HG03442 (cell line): Measurements from ENCODE around the gene RNLS.

Experiments used
- ATAC-seq: cut with Tn5 transposase; IDR thresholded peaks from one replicate; pipeline ENCODE4 v1.9.1; 2021; ENCODE audit warnings: mild to moderate bottlenecking, moderate library complexity; ENCODE audit not compliant: unreplicated experiment

The RNLS gene

DNA sequence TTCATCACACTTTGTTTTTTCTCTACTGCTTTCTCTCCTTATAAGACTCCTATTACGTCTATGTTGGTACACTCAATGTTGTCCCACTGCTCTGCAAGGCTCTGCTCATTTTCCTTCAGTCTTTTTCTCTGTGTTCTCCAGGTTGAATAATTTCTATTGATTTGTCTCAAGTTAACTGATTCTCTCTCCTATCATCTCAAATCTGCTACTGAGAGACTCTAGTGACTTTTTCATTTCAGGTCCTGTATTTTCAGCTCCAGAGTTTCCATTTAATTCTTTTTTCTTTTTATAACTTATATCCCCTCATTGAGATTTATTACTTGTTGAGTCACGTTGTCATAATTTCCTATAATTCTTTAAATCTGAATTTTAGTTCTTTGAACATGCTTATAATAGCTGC lies 100.9 kb downstream of the RNLS start:
- no peak for ATAC-seq

DNA sequence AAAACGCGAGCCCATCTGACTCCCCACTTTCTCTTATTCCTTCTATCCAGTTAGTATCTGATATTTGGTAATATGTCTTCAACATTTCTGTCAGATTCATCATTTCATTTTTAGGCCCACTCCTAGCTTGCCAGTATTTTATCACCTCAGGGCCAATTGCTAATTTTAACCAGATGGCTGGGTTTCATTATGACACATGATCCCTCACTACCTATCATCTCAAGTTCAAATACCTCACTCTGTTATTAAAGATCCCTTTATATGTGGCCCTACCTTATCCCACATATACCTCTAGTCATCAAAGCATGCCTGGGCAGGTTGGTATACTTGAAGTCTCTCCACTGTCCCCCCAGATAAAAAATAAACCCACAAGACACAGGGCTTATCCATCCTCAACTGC lies 104.9 kb downstream of the RNLS start:
- ATAC-seq: no peak

DNA sequence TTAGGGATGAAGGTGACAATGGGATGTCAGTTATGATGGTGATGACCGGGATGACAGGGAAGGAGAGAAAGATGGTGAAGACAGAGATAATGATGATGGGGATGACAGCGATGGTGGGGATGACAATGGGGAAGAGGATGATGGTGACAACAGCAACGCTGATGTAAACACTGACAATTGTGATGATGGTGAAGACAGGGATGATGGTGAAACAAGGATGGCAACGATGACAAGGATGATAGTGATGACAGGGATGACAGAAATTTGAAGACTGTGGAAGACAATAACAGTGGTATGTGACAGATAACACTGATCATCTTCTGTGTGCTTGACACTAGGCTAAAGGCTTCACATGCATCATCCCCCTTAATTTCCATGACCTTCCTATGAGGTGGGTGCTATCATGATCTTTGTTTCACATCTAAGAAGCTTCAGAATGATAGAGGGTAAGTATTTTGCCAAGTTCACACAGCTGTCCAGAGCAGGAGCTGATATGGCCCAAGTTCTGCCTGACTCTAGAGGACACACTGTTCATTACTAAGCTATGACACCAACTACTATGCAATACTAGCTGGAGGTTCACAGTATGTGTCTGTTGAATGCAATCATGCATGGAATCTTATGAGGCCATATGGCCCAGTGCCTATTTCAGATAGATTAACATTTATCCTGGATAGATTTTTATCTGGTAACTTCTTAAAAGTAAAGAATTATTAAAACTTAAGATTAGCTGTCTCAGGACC lies 105.6 kb downstream of the RNLS start:
- ATAC-seq: no peak

DNA sequence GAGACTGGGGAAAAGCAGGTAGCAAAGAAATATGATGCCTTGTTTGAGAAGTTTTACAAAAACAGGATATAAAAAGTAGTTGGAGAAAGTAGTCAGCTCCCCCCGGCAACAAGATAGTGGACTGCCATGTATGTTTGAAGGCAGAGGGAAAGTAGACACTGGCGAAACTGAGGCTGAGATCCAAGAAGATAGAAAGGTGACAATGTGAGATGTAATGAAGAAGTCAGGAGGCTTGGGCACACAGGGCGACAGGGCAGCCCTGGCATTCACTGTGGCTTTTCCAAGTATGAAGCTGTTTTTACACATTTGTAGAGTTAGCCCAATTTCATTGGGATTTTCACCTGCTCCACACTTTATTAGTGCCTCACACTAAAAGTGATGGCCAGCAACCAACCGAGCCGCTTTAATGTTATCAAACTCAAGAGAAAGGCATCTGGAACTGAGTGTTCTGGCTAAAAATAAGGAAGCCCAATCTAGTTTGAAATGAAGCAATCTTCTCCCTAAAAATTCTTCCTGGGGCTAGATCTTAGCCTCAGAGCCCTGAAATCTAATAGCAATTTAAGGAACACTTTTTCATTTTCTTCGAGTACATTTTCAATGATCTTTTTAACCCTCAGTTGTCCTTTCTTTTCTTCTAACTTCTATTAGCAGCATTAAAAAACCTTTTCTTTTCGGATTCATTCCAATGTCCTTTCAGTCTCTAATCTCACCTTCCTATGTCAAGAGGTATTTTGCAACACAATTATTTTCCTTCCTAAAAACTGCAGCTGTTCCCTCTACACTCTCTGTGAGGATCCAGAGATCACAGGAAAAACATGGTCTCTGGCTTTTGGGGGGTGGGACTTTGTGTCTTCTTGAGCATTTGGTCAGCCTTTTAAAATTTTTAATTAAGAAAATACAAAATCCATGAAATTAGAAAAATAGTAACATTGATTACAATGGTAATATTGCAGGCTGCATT lies 108.0 kb downstream of the RNLS start:
- no peak for ATAC-seq

DNA sequence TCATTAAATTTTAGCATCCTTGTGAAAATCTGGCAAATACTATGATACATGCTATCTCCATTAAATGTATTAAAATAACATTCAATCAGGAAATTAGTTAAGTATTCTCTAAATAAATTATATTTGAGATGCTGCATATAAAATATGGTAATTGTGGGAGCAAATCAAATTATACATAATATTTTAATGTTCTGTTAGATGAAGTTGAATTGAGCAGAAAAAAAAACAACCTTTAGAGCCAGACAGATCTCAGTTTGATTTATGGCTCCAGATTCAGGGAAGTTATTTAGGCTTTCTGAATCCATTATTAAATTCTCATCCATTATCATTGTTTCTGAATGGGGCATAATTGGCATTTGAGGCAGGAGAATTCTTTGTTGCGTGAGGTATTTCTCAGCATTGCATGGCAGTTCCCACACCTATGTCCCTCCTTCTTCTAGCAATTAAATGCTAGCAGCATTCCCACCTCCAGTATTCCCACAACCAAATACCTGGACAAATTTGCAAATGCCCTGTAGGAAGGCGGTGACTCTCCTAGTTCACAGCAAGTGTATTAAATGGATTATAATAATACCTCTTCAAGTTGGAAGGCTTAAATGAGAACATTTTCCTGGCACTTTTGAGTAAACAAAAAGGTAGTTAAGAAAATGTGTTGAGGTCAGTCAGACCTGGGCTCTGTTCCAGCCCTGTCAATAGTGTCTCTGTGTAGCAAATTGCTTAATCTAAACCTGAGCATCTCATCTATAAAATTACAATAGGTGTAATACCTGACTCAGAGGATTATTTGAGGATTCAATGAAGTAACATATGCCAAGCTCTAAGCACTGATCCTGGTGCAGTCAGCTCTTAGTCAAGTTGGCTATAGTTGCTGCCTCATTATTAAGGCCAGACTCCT lies 108.9 kb downstream of the RNLS start:
- no peak for ATAC-seq

DNA sequence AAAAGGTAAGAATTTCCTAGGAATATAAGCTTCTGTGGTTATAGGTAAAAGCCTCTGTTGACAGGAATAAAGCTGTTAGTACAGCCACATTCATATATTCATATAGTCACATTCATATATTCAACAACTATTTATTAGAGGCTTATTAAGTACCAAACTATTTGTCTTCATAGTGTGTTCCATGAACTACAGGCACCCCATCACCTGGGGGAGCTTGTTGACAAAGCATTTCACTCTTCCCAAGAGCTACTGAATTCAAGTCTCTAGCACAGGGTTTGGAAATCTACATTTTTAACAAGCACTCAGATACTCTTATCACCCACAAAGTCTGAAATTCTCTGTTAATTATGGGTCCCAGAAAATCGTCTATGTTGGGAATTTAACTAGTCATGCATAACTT lies 110.6 kb downstream of the RNLS start:
- no peak for ATAC-seq

DNA sequence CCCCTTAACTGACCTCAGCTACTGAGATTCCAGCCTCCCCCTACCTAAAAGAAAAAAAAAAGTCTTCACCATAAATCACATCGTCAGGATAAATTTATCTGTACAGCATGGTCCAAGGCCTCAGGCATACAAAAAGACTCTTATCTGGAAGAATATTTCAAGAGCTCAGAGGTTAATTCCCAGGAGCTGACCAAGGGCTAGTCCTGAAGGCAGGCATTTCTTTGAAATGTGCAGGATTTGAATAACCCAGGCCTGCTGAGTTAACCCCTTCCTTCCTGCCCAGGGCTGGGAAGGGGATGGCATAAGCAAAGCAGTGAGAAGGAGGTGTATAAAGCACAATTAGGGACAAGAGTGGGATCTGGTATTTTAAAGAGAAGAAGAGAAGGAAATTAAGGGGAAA lies 111.2 kb downstream of the RNLS start:
- no peak for ATAC-seq

DNA sequence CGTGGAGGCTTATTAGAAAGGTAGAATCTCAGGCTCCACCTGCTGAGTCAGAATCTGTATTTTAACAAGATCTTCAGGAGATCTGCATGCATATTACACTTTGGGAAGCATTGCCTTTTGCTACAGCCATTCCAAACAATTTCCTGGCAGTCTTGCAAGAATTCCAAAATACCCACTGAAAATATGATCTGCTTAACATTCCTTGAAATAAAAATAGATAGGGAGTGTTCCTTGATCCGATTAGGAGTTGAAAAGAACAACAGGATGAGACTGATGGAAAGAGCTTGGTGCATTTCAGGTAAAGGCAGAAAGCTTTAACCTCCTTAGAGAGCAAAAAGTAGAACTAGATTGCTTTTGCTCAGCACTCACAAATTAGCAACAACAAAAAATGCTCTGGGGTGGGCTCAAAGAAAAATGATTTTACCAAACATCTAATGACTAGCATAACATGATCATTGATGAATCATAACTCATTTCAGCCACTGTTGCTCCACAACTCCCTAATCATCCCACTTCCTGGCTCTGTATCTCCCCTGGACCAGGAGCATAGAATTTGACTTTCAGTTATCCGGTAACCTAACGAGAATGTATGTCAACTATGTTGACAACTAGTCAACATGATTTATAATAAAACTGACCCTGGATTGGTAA lies 115.2 kb downstream of the RNLS start:
- no peak for ATAC-seq

DNA sequence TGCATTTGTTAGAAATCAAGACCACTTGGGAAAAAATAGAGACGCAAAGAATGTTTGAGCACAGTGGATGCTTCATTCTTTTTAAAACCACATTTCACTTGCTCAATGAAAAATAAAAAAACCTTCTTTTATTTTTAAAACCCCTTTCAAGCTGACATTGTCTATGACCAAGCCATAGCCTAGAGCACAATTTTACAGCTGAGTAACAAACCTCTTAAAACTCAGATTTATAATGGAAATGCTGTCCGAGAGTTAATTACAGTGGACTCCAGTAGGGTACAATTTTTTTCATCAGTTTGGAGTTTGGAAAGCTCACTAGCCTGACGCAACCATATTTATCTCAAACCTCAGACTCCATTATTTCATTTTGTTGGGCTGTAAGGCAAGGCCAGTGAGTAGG lies 116.3 kb downstream of the RNLS start:
- no peak for ATAC-seq

DNA sequence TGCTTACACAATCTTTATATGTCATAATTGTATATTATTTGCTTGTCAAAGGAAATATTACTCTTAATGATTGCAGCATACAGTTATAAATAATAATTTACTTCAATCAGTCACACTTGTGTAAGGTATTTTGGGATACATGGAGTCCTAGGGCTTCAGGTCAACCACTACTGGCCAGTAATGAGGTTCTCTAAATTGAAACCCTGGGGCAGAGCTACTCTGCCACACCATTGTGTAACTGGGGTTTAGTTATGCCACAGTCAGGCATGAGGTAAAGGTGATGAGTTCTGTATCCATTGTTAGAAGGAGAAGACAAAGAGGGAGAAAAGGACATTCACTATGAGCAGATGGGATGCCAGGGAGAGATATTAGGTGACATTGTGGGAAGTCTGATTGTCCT lies 117.4 kb downstream of the RNLS start:
- ATAC-seq: no peak

DNA sequence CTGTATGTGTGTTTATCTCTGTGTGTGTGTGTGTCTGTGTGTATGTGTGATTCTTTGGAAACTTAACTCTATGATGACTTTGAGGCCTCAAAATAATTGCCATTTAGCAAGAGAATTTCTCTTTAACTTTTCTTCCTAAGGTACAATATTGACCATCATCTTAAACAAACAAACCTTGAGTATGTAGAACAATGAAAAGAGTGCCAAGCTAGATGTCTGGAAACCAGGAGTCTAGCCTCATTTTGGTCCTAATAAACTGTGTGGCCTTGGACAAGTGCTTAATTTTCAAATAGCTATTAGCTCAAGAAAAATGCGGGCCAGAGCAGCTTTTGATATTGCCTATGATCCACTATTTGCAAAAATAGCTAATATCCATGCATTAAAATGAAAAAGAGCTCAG lies 119.3 kb downstream of the RNLS start:
- no peak for ATAC-seq

DNA sequence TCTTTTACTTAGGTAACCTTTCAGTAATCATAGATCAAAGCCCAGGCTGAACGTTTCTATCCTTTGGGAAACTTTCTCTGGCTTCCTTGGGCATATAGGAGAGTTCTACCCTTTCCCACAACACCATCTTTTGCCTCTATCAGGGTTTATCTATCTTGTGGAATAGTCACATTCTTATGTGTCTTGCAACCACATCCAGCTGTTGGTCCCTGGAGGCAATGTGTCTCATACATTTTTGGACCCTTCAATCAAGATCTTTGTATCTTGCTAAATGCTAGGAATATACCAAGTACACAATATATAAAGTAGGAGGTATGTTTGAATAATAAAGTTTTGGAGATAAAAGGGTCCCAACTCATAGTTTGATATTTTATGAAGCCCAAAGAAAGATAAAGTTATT lies 121.7 kb downstream of the RNLS start:
- ATAC-seq: no peak

DNA sequence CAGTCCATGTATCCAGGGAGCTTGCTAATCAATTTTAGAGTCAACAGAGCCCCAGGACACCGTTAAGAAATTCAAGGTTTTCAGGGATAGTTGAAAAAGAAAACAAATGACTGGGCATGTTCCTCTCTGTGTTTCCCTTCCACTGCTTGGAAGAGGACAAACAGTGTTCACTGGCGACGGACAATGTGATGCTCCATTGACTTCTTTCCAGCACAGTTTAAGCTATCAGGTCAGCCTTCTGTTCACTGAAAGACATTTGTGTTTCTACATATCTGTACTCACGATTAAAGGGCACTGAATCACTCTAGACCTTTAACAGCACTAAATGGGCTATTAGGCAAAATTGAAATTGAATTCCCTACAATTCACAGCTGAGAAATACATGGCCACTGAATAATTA lies 123.6 kb downstream of the RNLS start:
- ATAC-seq: no peak

DNA sequence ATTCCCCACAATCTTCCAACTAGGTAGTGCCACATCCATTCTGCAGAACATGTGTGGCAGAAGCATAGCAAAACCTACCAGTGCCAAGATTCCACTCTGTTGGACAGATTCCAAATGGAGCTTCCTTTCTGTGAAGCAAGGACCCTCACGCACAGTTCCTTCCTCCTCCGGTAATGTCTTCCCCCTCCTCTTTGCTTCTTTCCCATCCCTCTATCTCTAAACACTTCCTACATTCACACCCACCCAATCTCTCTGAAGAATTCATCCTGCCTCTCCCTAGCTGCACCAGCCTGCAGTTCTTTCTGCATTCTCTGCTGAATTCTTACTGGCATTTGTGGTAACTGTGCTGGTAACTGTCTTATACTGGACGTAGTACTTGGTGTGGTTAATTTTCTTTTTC lies 124.9 kb downstream of the RNLS start:
- ATAC-seq: no peak

DNA sequence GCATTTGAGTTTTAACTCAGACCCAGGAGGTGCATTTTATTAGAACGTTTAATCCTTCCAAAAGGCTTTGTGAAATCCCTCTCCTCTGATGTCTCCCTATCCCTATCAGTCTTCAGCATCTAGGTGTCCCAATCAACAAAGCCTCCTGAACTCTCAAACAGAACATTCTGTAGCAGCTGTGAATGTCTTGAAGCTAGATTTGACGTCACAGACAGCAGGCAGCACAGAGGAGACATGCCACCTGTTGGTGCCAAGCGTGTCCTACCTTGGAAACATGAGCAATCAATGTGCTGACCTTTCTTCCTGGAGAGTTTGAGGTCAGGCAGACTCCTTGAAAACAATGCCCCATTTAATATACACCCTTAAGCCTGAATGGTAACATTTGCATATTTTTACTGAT lies 125.5 kb downstream of the RNLS start:
- ATAC-seq: no peak

DNA sequence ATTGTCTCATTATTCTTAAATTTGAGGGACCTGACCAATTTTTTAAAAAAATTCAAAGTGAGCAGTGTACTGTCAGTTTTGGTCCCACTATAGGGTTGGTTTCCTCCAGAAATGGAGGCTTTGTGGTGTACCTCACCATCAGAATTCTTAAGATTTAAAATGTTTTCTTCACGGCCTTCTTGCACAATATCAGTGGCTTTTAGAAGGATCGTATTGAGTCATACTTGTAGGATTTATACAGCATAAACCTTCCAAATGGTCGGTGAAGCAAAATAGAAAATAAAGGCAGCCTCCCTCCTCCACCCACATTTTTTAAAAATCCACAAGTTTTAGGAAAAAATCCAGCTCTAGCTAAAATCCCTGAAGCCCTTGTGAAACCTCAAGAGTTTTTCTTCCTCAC lies 126.4 kb downstream of the RNLS start:
- ATAC-seq: no peak

DNA sequence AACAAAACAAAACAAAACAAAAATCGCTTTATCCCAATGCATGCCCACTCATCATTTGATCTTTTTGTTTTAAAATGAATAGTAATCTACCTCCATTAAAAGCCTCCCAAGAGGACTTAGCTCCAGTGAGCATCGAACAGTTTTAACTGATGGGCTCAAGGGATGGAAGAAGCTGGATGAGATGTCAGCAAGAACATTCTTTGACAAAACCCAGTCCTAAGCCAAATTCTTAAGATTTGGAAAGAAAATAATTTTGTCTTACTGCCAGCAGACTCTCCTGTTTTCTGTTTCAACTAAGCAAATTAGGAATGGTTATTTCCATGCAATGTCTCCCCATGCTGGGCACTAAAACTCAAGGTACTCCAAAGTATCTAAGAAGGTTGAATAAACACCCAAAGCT lies 127.3 kb downstream of the RNLS start:
- no peak for ATAC-seq

DNA sequence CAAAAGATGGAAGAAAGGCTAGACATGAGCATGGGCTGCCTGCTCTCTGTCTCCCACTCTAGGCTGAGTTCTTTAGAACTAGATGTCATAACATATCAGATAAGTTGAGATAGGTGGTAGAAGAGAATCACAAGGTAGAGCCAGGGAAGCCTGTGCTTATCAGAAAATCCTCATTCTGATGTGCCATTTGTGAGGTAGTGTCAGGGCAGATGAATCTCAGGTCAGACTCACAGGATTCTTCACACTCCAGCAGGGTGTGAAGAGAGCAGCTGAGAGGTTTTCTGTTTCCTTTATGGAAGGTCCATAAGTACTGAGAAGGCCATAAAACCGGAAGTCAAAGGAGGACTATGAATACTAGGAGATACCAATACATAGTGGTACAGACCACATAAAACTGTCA lies 132.9 kb downstream of the RNLS start:
- ATAC-seq: no peak

DNA sequence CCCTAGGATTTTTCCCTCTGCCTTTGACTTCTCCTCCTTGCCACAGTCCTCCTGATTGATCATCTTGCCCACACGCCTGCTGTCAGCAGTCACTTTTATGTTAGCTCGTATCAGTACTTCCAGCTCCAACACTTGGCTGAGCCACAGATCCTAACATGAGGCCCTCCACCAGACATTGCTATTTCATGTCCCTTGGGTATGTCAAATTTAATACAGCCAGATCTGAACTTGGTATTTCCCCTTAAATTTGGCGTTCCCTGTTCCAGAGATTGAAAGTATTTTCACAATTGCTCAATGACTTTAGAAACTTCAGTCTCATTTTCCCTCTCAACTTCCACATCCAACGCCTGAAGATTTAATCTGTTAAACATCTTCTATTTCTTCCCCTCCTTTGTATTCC lies 140.4 kb downstream of the RNLS start:
- no peak for ATAC-seq

DNA sequence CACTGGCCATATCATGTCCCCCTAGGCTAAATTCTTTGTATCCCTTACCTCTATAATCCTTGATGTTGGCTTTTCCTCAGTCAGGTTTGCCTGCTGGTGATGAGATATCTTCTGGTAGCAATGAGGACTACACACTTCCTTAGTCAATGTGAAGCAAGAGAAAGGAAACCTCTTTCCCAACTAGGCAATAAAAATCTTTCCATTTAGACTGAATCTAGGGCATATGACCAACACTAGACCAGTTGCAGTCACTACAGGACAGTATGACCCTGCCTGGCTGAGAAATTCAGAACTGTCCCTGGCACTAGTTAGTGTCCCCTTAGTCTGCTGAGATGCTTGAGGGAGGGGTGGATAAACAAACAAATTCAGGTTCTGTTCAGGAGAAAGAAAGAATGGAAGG lies 142.6 kb downstream of the RNLS start:
- no peak for ATAC-seq

DNA sequence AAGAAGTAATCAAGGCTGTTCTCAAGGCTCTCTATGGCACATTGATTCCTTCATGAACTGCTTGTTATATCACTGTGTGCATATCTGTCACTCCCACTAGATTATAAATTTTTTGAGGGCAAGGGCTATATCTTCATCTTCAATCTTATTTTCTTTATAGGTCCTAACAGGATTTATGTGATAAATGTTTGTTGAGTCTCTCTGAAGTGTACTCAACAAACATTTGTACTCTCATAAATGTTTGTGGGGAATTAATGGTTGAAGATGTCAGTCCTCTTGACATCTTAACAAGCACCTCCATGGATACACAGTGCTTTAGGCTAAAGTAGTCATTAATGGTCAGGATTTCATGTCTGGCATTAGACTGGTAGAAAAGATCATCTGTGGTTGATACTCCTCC lies 143.2 kb downstream of the RNLS start:
- no peak for ATAC-seq
